Activated naive CD4-positive, alpha-beta T cell treated with anti-CD3 and anti-CD28 coated beads, Interleukin-2, amount 50 U/mL, for 24 hours (primary cell): ENCODE results near the gene SCUBE1.

Experiments
- H3K27ac Mint-ChIP-seq: one replicate; pipeline ENCODE4 v1.8.0; 2021; ENCODE audit warnings: mild to moderate bottlenecking, mixed read lengths
- H3K27me3 Mint-ChIP-seq: one replicate; pipeline ENCODE4 v1.8.0; 2021; ENCODE audit warnings: mixed read lengths
- H3K36me3 Mint-ChIP-seq: one replicate; pipeline ENCODE4 v1.8.0; 2021; ENCODE audit warnings: mixed read lengths
- H3K4me1 Mint-ChIP-seq: one replicate; pipeline ENCODE4 v1.8.0; 2021; ENCODE audit warnings: mixed read lengths
- H3K4me3 Mint-ChIP-seq: one replicate; pipeline ENCODE4 v1.8.0; 2021; ENCODE audit warnings: mild to moderate bottlenecking, mixed read lengths
- H3K9me3 Mint-ChIP-seq: one replicate; pipeline ENCODE4 v1.8.0; 2021; ENCODE audit warnings: mixed read lengths

SCUBE1 gene

DNA sequence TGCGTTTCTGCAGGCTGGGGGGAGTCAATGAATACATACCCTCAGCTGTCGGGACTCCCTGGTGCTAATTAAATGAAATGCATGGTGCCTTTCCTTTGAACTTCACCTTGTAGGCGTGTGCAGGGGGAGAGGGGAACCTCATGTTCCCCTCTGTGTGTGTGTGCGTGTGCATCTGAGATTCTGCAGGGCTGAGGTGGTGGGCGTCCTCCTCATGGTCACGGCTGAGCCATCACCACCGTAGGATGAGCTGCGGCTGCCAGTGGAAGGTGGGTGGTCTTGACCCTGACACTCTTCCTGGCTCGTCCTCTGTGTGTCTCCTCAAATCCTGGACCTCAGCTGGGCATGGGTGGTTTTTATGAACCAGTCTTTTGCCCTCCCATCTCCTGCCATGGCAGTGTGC, 103.2 kb downstream of the SCUBE1 start:
- Mint-ChIP-seq H3K9me3 (no peaks in the 10 kb centered on the region), H3K36me3 (no peaks in the 10 kb centered on the region), H3K4me1 (no peaks in the 10 kb centered on the region), H3K27ac (no peak overlapping the region), H3K4me3 (no peak overlapping the region), H3K27me3 (no peaks in the 10 kb centered on the region)

DNA sequence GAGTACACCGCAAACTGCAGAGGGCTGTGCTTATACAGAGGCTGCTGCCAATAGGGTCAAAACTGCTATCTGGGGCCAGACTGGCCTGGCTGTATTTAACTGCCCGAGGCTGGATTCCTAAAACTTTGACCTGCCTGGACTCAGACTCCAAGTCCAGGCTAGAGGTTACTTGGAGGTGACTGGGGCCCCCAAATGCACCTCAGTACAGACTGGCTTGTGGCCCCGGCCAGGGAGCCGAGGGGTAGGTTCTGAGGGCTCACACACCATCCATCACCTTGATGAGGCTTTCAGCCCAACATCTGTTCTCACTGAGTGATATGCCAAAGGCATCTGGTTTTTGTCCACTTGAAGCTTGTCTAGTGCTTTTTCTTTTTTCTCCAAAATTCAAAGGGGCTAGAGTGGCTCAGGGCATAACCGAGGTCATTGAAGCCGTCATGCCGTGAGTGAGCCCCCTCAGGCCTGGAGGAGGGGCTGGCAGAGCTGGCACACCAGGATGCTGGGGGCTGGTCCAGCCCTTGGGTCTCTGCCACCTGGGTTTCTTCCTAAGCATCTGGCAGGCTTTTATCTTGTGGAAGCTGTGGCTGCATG, 103.9 kb downstream of the SCUBE1 start:
- Mint-ChIP-seq H3K36me3 (no peaks in the 10 kb centered on the region), H3K27me3 (no peaks in the 10 kb centered on the region), H3K9me3 (no peaks in the 10 kb centered on the region), H3K4me3 (no peak overlapping the region), H3K27ac (no peak overlapping the region), H3K4me1 (no peaks in the 10 kb centered on the region)

DNA sequence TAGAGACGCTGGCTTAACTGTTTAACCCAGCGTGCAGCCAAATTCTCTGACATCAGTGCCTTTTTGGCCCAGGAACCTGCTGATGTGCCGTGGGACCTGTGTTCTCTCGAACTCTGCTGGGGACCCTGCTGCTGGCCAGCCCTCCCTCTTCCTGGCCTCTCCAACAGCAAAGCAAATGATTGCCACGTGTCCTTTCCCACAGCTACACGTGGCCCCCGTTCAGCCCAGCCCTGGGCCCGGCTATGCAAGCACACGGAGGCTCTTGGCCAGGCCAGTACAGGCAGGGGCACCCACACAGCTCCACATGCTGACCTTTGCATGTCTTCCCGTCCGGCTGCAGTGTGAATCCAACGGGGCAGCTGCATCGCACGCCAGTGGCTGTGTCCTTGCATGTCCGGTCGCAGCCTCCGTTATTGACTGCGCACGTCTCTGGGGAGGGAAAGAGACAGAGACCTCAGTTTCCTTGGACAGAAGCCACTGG, 104.6 kb downstream of the SCUBE1 start:
- Mint-ChIP-seq H3K27ac (no peak overlapping the region), H3K4me3 (no peak overlapping the region), H3K36me3 (no peaks in the 10 kb centered on the region), H3K27me3 (no peaks in the 10 kb centered on the region), H3K4me1 (no peaks in the 10 kb centered on the region), H3K9me3 (no peaks in the 10 kb centered on the region)

DNA sequence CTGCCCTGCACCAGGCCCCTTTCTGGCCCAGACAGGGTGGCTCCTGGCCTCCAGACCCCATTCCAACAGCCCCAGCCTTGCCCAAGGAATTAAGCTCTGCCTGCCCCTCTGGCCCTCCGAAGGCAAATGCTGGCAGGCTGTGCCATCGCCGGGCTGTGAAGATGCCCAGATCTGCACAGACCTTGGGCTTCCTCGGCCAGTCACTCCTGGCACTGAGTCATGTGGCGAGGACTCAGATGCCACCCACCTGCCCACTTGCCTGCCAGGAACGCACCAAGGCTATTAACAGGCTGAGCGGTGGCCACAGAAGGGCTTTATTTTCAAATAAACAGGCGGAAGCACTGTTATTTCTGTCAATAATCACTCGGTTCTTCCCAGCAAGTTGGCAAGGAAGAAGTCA, 105.9 kb downstream of the SCUBE1 start:
- H3K36me3 Mint-ChIP-seq: no peaks in the 10 kb centered on the region
- H3K4me1 Mint-ChIP-seq: no peaks in the 10 kb centered on the region
- no peaks in the 10 kb centered on the region for H3K9me3 Mint-ChIP-seq
- no peaks in the 10 kb centered on the region for H3K27me3 Mint-ChIP-seq
- H3K4me3 Mint-ChIP-seq: no peak overlapping the region
- no peak overlapping the region for H3K27ac Mint-ChIP-seq

DNA sequence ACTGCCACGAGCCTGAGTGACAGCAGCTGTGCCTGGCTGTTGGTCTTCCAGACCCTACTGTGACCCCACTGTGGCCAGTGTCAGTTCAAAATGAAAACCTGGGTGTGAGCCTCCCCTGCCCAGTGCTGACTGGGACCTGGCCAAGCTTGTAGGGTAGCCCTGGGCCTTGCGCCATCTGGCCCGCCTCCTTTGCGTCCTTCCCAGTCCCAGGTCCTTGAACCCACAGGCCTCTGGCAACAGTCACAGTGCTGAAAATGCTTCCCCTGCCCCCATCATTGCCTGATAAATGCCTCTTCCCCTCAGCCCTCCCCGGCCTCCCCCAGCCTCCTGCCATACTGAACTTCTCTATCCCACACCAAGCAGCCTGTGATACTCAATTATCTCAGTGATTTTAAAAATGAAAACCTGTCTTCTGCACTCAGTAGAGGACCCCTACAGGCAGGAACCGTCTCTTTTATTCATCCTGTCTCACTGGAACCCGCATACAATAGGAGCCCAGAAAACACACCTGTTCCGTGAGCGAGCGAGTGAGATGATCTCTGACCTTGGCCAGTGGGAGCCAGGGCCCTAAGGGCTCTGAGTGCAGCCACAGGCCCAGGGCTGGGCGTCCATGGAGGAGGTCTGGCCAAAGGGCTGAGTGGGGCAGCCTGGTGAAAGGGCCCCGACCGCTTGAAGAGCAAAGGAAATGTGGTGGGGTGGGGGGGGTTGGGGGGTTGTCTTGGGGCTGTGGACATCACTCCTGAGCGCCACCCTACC, 106.6 kb downstream of the SCUBE1 start:
- H3K36me3 Mint-ChIP-seq: no peaks in the 10 kb centered on the region
- no peaks in the 10 kb centered on the region for H3K9me3 Mint-ChIP-seq
- H3K4me3 Mint-ChIP-seq: no peak overlapping the region
- no peaks in the 10 kb centered on the region for H3K27me3 Mint-ChIP-seq
- H3K4me1 Mint-ChIP-seq: no peaks in the 10 kb centered on the region
- H3K27ac Mint-ChIP-seq: no peak overlapping the region

DNA sequence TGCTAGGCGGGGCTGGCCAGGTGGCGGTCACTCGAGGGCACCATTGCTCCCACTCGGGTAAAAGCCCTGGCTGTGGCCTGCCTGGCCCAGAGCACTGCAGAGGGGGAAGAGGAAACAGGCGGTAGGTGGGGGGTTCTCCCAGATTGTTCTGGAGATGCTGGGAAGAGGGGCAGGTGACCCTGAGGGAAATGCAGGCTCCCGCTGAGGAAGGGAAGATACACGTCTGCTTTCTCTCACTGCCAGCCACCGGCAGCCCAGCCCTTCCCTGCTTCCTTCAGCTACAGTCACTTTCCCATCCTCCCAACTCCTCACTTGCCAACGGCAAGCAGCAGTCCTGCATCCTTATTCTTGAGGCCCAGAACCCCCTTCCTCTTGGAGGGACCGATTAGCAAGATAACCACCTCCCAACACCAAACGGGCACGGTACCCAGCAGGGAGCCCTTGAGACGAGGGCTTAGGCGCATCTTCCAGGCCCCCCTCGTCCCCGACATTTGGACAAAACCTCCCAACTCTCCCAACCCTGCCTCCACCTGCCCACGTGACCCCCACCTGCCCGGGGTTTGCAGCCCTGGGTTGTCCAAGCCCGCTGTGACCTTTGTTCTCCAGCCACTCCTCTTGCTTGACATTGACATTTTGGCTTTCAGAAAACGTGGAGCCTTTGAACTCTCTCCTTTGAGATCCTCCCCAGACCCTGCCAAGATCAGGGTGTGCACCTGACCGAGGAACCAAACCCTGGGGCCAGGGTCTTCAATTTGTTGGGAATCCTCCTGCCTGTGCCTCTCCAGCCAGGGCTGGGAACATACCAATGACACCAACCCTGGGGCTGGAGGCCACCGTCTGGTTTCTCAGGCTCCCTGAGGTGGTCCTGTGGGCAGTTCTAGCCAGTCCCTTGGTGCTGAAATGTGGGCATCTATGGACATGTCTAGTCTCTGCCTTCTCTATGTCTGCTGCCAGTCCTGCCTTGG, 107.4 kb downstream of the SCUBE1 start:
- Mint-ChIP-seq H3K4me3 (no peak overlapping the region), H3K36me3 (no peaks in the 10 kb centered on the region), H3K27me3 (no peaks in the 10 kb centered on the region), H3K4me1 (peaks cover 5% of the 10 kb centered on the region), H3K27ac (no peak overlapping the region), H3K9me3 (no peaks in the 10 kb centered on the region)

DNA sequence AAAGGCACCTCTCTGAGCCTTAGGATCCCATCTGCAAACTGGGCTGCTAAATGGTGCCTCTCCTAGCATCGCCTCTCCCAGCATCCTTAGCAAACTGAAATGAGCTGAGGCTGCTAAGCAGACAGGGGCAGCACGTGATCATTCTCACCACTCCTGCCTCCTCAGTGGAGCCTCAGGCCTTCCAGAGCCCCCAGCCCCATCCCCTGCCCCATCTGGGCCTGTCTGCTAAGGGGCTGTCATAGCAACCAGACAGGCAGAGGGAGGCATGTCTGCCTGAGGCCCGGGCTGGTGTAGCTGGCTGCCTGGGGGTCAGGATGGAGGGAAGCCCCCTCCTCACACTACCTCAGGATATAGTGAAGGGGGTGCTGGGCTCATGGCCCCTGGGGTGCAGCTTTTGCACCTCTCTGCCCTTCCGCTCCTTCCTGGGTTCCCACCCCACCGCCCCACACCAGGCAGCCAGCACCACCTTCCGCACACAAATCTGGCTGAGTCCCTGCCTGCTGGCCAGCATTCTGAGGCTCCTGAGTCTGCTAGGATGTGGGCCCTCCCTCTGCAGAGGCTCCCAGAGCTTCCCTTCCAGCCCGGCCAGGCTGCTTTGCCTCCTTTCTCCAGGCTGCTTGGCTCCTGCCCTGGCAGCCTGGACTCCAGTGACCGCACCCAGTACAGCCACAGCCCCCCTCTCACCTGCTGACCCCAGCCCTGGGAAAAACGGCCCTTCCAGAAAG, 108.7 kb downstream of the SCUBE1 start:
- Mint-ChIP-seq H3K4me3 (no peak overlapping the region), H3K9me3 (no peaks in the 10 kb centered on the region), H3K27me3 (no peaks in the 10 kb centered on the region)

DNA sequence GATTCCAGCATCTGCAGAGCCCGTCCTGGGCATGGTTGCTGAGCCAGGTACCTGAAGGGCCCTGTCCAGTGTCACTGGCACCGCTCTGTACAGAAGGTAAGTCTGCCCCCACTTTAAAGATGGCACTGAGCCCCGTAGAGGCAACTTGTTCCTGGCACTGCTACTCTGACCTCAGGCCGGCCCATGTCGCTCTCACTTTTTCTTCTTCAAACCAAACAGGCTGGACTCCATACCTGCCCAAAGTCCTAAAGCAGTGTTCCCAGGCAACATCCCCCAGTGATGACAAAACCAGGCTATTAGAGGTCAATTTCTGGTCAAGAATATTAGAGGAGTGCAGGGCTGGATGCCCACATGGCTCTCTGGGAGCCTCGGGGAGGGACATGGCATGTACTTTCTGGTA, 109.6 kb downstream of the SCUBE1 start:
- no peaks in the 10 kb centered on the region for H3K36me3 Mint-ChIP-seq

More for the DNA sequence above, 108.7 kb downstream of the SCUBE1 start:
- Mint-ChIP-seq H3K27ac (no peak overlapping the region), H3K4me1 (peaks cover 5% of the 10 kb centered on the region), H3K36me3 (no peaks in the 10 kb centered on the region)

DNA sequence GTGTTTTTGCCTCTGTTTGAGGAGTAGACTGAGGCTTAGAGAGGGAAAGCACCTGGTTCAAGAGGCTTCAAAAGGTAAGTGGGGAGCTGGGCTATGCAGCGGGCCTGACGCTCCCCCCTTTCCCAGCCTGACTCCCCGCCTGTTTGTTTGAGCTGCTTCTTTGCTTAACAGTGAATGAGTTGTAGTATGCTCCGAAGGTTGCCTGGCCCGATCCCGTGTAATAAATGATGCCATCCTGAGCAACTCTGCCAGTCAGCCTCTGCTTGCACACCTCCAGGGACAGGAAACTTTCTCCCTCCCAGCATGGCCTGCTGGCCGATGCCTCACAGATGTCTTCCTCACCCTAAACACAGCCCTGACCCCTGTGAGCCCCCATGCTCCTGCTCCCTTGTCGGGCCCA, 110.7 kb downstream of the SCUBE1 start:
- H3K27ac Mint-ChIP-seq: no peak overlapping the region
- no peaks in the 10 kb centered on the region for H3K27me3 Mint-ChIP-seq
- no peaks in the 10 kb centered on the region for H3K9me3 Mint-ChIP-seq
- no peak overlapping the region for H3K4me3 Mint-ChIP-seq
- H3K36me3 Mint-ChIP-seq: no peaks in the 10 kb centered on the region
- H3K4me1 Mint-ChIP-seq: peaks cover 5% of the 10 kb centered on the region

More for the DNA sequence above, 109.6 kb downstream of the SCUBE1 start:
- H3K27ac Mint-ChIP-seq: peak overlapping the region; percentile 41
- no peaks in the 10 kb centered on the region for H3K27me3 Mint-ChIP-seq
- no peak overlapping the region for H3K4me3 Mint-ChIP-seq
- peaks cover 5% of the 10 kb centered on the region for H3K4me1 Mint-ChIP-seq
- H3K9me3 Mint-ChIP-seq: no peaks in the 10 kb centered on the region

DNA sequence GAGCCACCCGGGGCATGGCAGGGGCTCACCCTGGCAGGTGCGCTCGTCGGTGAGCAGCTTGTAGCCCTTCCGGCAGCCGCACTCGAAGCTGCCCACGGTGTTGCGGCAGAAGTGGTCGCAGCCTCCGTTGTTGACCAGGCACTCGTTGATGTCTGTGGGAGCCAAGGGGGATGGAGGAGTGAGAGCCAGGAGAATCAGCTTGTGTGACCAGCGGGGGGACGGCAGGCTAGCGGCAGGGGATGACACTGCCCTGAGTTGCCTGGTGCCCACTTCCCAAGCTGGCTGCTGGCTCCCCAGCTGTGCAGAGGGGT, 111.5 kb downstream of the SCUBE1 start:
- H3K9me3 Mint-ChIP-seq: no peaks in the 10 kb centered on the region
- H3K27me3 Mint-ChIP-seq: no peaks in the 10 kb centered on the region

DNA sequence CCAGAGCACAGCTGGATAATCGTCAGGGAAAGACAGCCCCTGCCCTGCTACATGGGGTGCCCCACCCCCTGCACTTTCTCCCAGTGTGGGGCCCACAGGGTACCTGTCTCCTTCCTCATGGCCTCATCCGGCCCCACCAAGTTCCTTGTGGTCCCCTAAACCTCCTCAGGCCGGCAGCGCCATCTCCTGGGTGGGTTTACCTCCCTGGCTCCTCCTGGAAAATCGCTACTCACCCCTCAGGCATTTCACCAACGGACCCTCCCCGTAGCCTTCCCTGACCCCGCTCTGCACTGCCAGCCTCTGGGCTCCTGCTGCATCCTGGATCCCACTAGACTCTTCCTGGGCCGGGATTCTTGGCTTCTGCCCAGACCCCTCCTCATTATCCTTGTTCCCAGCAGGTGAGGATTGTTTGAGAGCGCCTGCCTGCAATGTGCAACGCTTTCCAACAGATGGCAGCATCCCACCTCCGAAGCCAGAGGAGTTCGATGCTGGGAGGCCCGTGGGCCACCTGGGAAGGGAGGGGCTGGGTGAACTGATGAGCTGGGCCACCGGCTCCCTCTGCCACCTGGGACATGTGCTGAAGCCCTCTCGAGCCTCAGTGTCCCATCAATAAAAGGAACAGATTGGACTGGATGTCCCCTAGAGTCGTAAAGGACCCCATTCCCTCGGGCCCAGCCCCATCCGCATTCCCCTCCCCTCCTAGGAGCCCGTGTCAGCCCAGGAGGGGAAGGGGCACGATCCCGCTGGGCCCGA, 112.0 kb downstream of the SCUBE1 start:
- Mint-ChIP-seq H3K36me3 (no peaks in the 10 kb centered on the region), H3K27ac (no peak overlapping the region), H3K27me3 (no peaks in the 10 kb centered on the region), H3K4me3 (no peak overlapping the region), H3K9me3 (no peaks in the 10 kb centered on the region), H3K4me1 (peaks cover 5% of the 10 kb centered on the region)

More for the DNA sequence above, 111.5 kb downstream of the SCUBE1 start:
- Mint-ChIP-seq H3K4me3 (no peak overlapping the region), H3K27ac (no peak overlapping the region), H3K36me3 (no peaks in the 10 kb centered on the region), H3K4me1 (peaks cover 5% of the 10 kb centered on the region)

DNA sequence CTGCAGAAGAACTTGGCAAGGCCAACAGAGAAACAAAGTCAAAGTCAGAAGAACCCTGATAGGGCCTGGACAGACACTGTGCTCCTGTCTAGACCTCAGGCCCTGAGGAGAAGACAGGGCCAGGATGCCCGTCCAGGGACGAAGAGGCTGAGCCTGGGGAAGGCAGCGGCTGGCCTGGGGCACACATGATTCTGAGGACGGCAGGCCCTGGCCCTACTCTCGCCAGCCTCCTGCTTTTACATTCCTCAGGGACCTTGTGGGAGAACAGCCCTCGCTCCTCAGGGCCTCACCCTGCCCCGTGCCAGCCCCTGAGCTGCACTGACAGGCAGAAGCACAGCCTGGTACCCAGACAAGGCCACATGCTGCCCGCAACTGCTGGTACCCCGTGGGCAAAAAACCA, 112.6 kb downstream of the SCUBE1 start:
- Mint-ChIP-seq H3K4me3 (no peak overlapping the region), H3K9me3 (no peaks in the 10 kb centered on the region), H3K27ac (no peak overlapping the region), H3K27me3 (no peaks in the 10 kb centered on the region), H3K4me1 (peaks cover 5% of the 10 kb centered on the region), H3K36me3 (no peaks in the 10 kb centered on the region)

DNA sequence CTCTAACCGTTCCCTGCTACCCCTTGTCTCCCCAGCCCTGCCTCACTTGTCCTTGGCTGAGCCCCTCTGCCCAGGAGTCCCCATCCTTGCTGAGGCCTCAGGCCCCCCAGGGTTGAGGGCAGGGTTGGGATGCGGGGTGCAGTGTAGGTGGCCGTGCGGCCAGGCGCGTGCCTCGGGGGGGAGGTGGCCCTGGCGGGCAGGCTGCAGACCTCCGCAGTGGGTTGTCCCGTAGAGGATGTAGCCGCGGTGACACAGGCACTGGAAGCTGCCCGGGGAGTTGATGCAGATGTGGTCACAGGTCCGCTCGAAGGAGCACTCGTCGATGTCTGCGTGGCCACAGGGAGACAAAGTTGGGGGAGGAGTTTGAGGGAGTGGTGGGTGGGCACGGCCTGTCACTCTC, 114.3 kb downstream of the SCUBE1 start:
- Mint-ChIP-seq H3K27me3 (no peaks in the 10 kb centered on the region), H3K4me1 (peaks cover 5% of the 10 kb centered on the region), H3K36me3 (no peaks in the 10 kb centered on the region), H3K4me3 (no peak overlapping the region), H3K9me3 (no peaks in the 10 kb centered on the region), H3K27ac (no peak overlapping the region)

DNA sequence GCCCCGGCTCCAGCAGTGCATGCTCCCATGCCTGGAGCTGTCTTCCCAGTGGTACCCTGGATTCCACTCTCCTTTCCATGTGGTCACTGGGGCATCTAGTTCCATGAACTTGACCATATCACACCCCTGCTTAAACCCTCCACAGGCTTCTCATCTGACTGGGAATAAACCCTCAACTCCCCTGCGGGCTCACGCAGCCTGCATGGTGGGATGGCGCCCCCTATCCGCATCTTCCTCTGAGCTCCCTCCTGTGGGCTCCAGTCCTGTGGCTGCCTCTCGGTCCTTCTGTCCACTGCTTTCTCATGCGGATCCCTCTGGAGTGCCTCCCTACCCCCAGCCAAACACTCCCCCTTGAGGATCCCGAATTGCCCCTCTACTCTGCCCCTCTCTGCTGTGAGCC, 114.8 kb downstream of the SCUBE1 start:
- Mint-ChIP-seq H3K4me1 (peaks cover 5% of the 10 kb centered on the region), H3K9me3 (no peaks in the 10 kb centered on the region), H3K4me3 (no peak overlapping the region), H3K36me3 (no peaks in the 10 kb centered on the region), H3K27ac (no peak overlapping the region), H3K27me3 (no peaks in the 10 kb centered on the region)

DNA sequence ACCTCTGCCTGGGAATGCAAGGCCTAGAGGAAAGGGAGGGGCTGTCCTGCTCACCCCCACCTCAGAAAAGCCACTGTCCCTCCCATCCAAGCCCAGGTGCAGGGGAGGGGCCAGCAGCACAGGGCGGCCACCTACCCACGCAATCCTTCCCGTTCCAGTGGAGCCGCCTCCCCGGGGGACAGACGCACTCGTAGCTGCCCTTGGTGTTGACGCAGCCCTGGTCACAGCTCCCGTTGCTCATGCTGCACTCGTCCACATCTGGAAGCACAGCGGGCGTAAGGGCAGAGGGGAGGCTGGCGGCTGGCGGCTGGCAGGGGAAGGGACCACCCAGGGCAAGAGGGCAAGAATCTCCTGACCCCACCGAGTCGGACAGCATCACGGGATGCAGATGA, 115.9 kb downstream of the SCUBE1 start:
- H3K27me3 Mint-ChIP-seq: no peaks in the 10 kb centered on the region
- H3K9me3 Mint-ChIP-seq: no peaks in the 10 kb centered on the region
- no peak overlapping the region for H3K4me3 Mint-ChIP-seq
- H3K4me1 Mint-ChIP-seq: peaks cover 5% of the 10 kb centered on the region
- H3K27ac Mint-ChIP-seq: no peak overlapping the region
- no peaks in the 10 kb centered on the region for H3K36me3 Mint-ChIP-seq
